Erythroblast (primary cell): Measurements from ENCODE around the gene MUS81.

Source experiments
- GATA1 ChIP-seq: IDR thresholded peaks from 2 replicates; pipeline ENCODE4 v1.6.1; 2011; ENCODE audit warnings: low read depth, mild to moderate bottlenecking, control low read depth, low read length, moderate library complexity
- POLR2A ChIP-seq: IDR thresholded peaks from 2 replicates; pipeline ENCODE4 v1.6.1; 2011; ENCODE audit warnings: mild to moderate bottlenecking, low read length

DNA sequence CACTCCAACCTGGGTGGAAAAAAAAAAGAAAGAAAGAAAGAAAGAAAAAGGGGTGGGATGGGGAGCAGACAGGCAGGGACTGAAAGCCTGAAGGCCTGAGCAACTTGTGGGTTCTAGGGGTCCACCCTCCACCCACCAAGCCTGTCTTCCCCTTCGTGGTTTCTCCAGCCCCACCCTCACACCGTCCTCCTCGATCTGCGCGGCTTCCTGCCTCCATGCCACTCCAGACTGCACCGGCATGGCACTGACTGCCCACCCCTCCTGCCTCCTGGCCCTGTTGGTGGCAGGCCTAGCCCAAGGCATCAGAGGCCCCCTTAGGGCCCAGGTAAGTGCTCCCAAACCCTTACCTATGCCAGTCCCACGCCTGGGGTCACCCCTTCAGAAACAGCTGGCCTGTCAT is 19.4 kb downstream of the MUS81 start, which contains the start of gene CTSW:
- no peak for TF ChIP-seq POLR2A
- no peak for TF ChIP-seq GATA1
